ENCODE results near the gene MAN1B1.
"Not testable (repeated sequence)": the region's sequence is repeated elsewhere in the genome, so short reads cannot be mapped to it uniquely, and the experiment has no call there.

Gene MAN1B1

DNA sequence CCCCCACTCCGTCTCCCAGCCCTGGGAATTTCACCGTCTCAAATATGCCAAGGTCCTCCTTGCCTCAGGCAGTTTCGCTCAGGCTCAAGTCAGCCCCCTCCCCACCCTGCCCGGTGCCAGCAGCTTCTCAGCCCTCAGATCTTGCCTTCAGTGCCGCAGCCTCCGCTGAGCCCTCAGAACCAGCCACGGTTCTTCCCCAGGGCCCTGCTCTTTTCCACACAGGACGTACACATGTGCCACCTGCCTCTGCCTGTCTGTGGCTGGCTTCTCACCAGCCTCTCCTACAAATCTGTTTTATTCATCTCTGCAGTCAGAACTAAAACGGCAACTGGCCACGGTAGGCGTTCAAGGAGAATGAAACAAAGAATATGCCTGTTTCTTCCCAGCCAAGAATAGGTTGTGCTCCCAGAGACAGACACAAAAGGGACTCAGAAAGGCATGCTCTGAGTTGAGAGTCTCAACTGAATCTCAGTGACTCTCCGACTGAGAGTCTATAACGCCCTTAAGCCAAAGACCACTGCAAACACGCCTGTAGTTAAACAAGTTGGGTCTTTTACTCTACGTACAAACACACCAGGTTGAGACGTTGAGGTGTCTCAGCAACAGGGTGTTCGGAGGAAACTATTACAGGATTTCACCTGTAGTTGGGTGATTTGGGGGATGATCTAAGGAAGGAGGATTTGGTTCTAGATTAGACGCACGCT lies 41.5 kb downstream of the MAN1B1 start:
- DNase-seq (ENCODE audit: low spot score) = no peak

GRCh38 chr9:137128862-137129455 lies 42.2 kb downstream of the MAN1B1 start:
- DNase-seq (ENCODE audit: low spot score) = no peak

- DNase-seq (ENCODE audit: low spot score) = peak; percentile 99
These were observed 42.8 kb downstream of the MAN1B1 start for GRCh38 chr9:137129456-137130175.

DNA sequence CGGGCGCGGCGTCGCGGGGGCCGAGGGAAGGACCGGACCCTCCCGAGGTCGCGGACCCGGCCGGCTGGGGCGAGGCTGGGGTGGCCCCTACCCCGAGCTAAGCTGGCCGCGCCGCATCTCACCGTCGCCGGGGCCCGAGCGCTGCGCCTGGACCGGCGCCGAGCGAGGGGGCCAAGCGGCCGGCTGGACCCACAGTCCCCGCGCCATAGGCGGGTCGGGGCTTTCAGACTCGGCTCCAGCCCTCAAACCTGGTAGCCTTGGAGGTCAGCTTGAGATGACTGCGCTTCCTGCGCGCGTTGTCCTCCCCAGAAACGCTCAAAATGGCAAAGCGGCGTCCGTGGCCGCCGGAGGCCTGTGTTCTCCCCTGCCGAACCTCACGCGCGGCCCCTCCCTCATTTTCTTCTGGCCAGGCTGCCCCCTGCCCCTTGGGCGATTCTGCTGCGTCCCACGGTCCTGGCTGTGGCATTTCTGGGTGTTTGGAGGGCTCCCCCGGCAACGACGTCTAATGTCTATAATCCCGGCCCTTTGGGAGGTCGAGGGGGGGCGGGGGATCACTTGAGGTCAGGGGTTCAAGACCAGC lies 43.5 kb downstream of the MAN1B1 start:
- DNase-seq (ENCODE audit: low spot score) = no peak

GRCh38 chr9:137134191-137134590 lies 47.4 kb downstream of the MAN1B1 start:
- DNase-seq (ENCODE audit: low spot score) = no peak

GRCh38 chr9:137135154-137135553 lies 48.4 kb downstream of the MAN1B1 start:
- DNase-seq (ENCODE audit: low spot score) = not testable (repeated sequence)

GRCh38 chr9:137136261-137136880 lies 49.6 kb downstream of the MAN1B1 start:
- no peak for DNase-seq (ENCODE audit: low spot score)

- DNase-seq (ENCODE audit: low spot score) = no peak
These were observed 50.3 kb downstream of the MAN1B1 start for GRCh38 chr9:137136881-137137607.

GRCh38 chr9:137138058-137138721 lies 51.4 kb downstream of the MAN1B1 start:
- DNase-seq (ENCODE audit: low spot score) = no peak

DNA sequence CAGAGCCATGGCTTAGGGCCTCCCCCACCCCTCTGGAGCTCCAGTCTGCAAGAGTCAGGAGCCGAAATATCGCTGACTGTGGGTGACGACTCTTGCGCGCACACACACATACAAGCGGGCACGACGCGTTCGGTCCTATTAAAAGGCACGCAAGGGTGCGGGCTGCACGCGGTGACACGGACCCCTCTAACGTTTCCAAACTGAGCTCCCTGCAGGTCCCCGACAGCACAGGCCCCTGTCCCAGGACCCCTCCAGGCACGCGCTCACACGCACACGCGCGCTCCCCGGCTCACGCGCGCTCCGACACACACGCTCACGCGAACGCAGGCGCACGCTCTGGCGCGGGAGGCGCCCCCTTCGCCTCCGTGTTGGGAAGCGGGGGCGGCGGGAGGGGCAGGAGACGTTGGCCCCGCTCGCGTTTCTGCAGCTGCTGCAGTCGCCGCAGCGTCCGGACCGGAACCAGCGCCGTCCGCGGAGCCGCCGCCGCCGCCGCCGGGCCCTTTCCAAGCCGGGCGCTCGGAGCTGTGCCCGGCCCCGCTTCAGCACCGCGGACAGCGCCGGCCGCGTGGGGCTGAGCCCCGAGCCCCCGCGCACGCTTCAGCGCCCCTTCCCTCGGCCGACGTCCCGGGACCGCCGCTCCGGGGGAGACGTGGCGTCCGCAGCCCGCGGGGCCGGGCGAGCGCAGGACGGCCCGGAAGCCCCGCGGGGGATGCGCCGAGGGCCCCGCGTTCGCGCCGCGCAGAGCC lies 52.1 kb downstream of the MAN1B1 start, which contains the start of gene GRIN1:
GRIN1 (plus strand) TSS at position 433 of the 746 bp plus-strand sequence. CDS start 333 bp downstream, outside the sequence.
- peak; percentile 80 for DNase-seq (ENCODE audit: low spot score)

- DNase-seq (ENCODE audit: low spot score) = no peak
These were observed 52.8 kb downstream of the MAN1B1 start for GRCh38 chr9:137139468-137140150.

- no peak for DNase-seq (ENCODE audit: low spot score)
These were observed 53.6 kb downstream of the MAN1B1 start for GRCh38 chr9:137140151-137141012.

DNA sequence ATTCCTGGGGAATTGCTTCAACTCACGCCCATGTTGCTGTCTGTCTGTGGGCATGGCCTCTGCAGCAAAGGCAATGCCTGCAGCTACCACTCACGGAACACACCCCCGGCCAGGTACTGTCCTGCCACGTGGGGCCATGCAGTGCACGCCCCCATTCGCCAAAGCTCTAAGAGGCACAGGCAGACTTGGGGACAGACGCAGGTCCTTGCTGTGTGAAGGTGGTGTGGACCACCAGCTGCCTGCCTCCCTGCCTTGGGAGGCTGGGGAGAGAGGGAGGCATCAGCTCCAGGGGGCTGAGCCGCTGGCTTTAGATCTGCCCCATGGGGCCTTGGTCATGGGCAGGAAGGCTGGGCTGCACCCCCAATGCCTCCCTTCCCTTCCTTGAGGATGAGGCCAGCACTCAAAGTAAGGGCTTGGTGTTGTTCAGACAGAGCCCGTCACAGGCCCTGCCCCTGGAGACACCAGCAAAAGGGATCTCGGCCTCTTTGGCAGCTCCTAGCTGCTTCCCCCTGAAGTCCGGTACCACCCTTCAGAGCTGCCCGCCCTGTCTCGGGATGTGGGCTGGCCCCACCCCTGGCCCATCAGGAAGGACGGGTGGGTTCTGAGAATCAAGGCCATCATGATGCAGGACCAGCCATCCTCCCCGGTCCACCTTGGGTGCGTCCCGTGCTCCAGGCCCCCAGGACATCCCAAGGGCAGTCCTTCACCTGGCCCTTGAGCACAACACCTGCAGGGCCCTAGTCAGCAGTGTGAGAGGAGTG lies 54.4 kb downstream of the MAN1B1 start:
- no peak for DNase-seq (ENCODE audit: low spot score)

GRCh38 chr9:137141976-137142936 lies 55.5 kb downstream of the MAN1B1 start:
- no peak for DNase-seq (ENCODE audit: low spot score)

GRCh38 chr9:137143459-137143858 lies 56.7 kb downstream of the MAN1B1 start:
- no peak for DNase-seq (ENCODE audit: low spot score)

- DNase-seq (ENCODE audit: low spot score) = no peak
These were observed 59.1 kb downstream of the MAN1B1 start for GRCh38 chr9:137145731-137146526.
